Glutamatergic neuron (in vitro differentiated cells): ENCODE results near the gene NOS1. TPM values are rescaled to one million over a fixed set of nuclear protein-coding genes. Genes with fewer than 3 reads are reported as not detected.
"Not testable (repeated sequence)": the region's sequence is repeated elsewhere in the genome, so short reads cannot be mapped to it uniquely, and the experiment has no call there.

Experiments
- DNase-seq: peaks from one replicate; pipeline ENCODE4 v3.0.0; 2022
- H3K27ac Mint-ChIP-seq: one replicate; pipeline ENCODE4 v1.8.0; 2020; ENCODE audit warnings: mild to moderate bottlenecking, mixed read lengths, inconsistent platforms; ENCODE audit not compliant: unreplicated experiment
- H3K27me3 Mint-ChIP-seq: one replicate; pipeline ENCODE4 v1.8.0; 2020; ENCODE audit warnings: mild to moderate bottlenecking, moderate library complexity, mixed read lengths, inconsistent platforms; ENCODE audit not compliant: unreplicated experiment
- H3K36me3 Mint-ChIP-seq: one replicate; pipeline ENCODE4 v1.8.0; 2020; ENCODE audit warnings: mild to moderate bottlenecking, mixed read lengths, inconsistent platforms; ENCODE audit not compliant: unreplicated experiment
- H3K4me1 Mint-ChIP-seq: one replicate; pipeline ENCODE4 v1.8.0; 2020; ENCODE audit warnings: mild to moderate bottlenecking, low read depth, mixed read lengths, inconsistent platforms; ENCODE audit not compliant: unreplicated experiment
- H3K4me3 Mint-ChIP-seq: one replicate; pipeline ENCODE4 v1.8.0; 2020; ENCODE audit warnings: mild to moderate bottlenecking, mixed read lengths, inconsistent platforms; ENCODE audit not compliant: unreplicated experiment
- H3K9me3 Mint-ChIP-seq: one replicate; pipeline ENCODE4 v1.8.0; 2020; ENCODE audit warnings: mild to moderate bottlenecking, moderate library complexity, mixed read lengths, inconsistent platforms; ENCODE audit not compliant: unreplicated experiment
- total RNA-seq: library from RNA; stranded (reverse); fragmentation: NEBNext Ultra II Directional; extraction: Animal tissue kit (Norgen Biotek cat#: 25700); gene quantifications from one replicate; pipeline ENCODE4 v1.2.1, GENCODE V29; 2021; ENCODE audit not compliant: unreplicated experiment
- TF ChIP-seq, protein P1 (sequence below): fragments of 200-600 bp; sonication (generic); IDR thresholded peaks from one replicate; pipeline ENCODE4 v1.5.0; 2021; ENCODE audit not compliant: partially characterized antibody, unreplicated experiment

NOS1 gene
- total RNA-seq, 1 donor from 2014 or later: 0.96 TPM

DNA sequence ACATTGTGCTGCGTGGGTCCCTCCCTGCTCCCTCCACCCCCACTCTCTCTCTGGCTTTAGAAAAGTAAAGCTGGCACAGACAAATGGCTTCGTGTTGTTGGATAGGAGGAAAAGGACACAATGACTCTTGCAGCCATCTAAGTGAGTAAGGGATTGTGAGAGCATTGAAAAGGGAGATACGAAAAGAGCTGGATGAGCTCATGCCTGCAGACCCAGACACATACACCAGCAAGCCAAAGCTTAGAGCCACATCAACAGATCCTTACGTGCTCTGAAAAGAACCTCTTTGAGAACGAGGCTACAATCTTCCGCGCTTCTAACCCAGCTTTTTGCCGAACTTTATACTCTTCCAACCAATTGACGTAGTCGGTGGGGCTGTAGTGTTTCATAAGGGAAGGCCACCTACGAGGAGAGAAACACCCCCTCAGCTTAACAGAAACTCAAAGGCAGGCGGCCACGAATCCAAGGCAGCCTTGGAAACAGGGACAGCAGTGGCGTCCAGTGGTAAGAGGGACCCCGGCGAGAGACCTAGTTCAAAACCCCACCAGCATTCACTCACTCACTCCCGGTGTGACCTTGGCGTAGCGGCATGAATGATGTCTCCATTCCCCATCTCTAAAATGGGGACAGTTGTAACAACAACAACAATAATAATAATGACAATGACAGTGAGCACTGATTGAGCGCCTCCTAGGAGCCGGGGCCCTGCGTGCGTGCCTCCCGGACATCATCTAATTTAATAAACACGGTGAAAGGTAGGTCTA is 172.3 kb downstream of the NOS1 start:
- Mint-ChIP-seq H3K27ac (peak overlapping the region; percentile 74), H3K4me1 (peaks cover 5% of the 10 kb centered on the region), H3K9me3 (peaks cover 9% of the 10 kb centered on the region), H3K36me3 (peaks cover 4% of the 10 kb centered on the region), H3K27me3 (peaks cover 3% of the 10 kb centered on the region), H3K4me3 (peak overlapping the region; percentile 95)
- no peak for DNase-seq
- TF ChIP-seq, protein P1, sequence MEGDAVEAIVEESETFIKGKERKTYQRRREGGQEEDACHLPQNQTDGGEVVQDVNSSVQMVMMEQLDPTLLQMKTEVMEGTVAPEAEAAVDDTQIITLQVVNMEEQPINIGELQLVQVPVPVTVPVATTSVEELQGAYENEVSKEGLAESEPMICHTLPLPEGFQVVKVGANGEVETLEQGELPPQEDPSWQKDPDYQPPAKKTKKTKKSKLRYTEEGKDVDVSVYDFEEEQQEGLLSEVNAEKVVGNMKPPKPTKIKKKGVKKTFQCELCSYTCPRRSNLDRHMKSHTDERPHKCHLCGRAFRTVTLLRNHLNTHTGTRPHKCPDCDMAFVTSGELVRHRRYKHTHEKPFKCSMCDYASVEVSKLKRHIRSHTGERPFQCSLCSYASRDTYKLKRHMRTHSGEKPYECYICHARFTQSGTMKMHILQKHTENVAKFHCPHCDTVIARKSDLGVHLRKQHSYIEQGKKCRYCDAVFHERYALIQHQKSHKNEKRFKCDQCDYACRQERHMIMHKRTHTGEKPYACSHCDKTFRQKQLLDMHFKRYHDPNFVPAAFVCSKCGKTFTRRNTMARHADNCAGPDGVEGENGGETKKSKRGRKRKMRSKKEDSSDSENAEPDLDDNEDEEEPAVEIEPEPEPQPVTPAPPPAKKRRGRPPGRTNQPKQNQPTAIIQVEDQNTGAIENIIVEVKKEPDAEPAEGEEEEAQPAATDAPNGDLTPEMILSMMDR: no peak

DNA sequence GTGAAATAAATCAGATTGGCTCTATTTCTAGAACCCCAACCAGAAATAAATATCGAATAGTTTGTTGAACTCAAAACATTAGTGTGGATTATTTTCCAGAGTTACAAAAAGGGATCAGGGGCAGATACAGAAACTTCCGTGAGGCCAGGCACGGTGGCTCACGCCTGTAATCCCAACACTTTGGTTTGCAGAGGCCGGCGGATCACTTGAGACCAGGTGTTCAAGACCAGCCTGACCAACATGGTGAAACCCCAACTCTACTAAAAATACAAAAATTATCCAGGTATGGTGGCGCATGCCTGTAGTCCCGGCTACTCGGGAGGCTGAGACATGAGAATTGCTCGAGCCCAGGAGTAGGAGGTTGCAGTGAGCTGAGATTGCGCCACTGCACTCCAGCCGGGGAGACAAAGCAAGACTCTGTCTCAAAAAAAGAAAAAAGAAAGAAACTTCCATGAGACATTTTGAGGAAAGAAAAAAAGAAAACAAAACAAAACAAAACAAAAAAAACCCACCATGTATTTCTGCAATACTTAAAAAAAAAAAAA is 173.2 kb downstream of the NOS1 start:
- H3K36me3 Mint-ChIP-seq: no peaks in the 10 kb centered on the region
- no peak for DNase-seq
- H3K4me3 Mint-ChIP-seq: peak overlapping the region; percentile 95
- peaks cover 3% of the 10 kb centered on the region for H3K27me3 Mint-ChIP-seq
- no peak overlapping the region for H3K27ac Mint-ChIP-seq
- TF ChIP-seq, protein P1: no peak
- H3K9me3 Mint-ChIP-seq: peaks cover 9% of the 10 kb centered on the region
- peaks cover 5% of the 10 kb centered on the region for H3K4me1 Mint-ChIP-seq

- no peak for DNase-seq
Measured at GRCh38 chr12:117187421-117187820, 174.0 kb downstream of the NOS1 start.

GRCh38 chr12:117182866-117183265 is 178.6 kb downstream of the NOS1 start:
- DNase-seq: no peak
- H3K27ac Mint-ChIP-seq: no peak overlapping the region
- H3K4me3 Mint-ChIP-seq: no peak overlapping the region
- TF ChIP-seq, protein P1: no peak
- H3K36me3 Mint-ChIP-seq: no peaks in the 10 kb centered on the region
- no peaks in the 10 kb centered on the region for H3K27me3 Mint-ChIP-seq
- H3K4me1 Mint-ChIP-seq: no peaks in the 10 kb centered on the region
- no peaks in the 10 kb centered on the region for H3K9me3 Mint-ChIP-seq

More at GRCh38 chr12:117187421-117187820, 174.0 kb downstream of the NOS1 start:
- TF ChIP-seq, protein P1: no peak
- Mint-ChIP-seq H3K36me3 (no peaks in the 10 kb centered on the region), H3K4me1 (peaks cover 5% of the 10 kb centered on the region), H3K9me3 (peaks cover 9% of the 10 kb centered on the region), H3K27ac (no peak overlapping the region), H3K4me3 (no peak overlapping the region), H3K27me3 (peaks cover 3% of the 10 kb centered on the region)

- not testable (repeated sequence) for H3K4me3 Mint-ChIP-seq, H3K4me1 Mint-ChIP-seq, H3K27ac Mint-ChIP-seq, H3K27me3 Mint-ChIP-seq, H3K9me3 Mint-ChIP-seq, H3K36me3 Mint-ChIP-seq, DNase-seq
Measured at GRCh38 chr12:117181468-117181843, 180.0 kb downstream of the NOS1 start.
